OCI-LY7 (cell line): Measurements from ENCODE around the gene ZSCAN2. TPM values are rescaled to one million over a fixed set of nuclear protein-coding genes. Genes with fewer than 3 reads are reported as not detected.

ENCODE experiments used
- BruUV-seq: library from RNA; stranded (reverse); fragments of 400-500 nt; replicated peaks from 2 replicates; lab custom pipeline; 2021; lab: Mats Ljungman, UMichigan
- CTCF ChIA-PET: fragments of 300-600 bp; sonication (Branson Sonifier 250); formaldehyde crosslinking; loops from one replicate; lab custom pipeline; 2022; ENCODE audit warnings: antibody characterized with exemption; ENCODE audit not compliant: unreplicated experiment; lab: Charles Lee
- POLR2A ChIA-PET: fragments of 300-600 bp; sonication (Branson Sonifier 250); formaldehyde crosslinking; loops from one replicate; lab custom pipeline; 2022; ENCODE audit warnings: antibody characterized with exemption; lab: Charles Lee
- DNase-seq: peaks from one replicate; pipeline ENCODE4 v3.0.0-alpha.2; 2015; ENCODE audit warnings: low spot score
- H2AFZ ChIP-seq: fragments of 200-600 bp; sonication (generic), shearing (Covaris generic); 2 replicates; pipeline ENCODE4 v1.6.1; 2014; ENCODE audit warnings: mild to moderate bottlenecking, antibody characterized with exemption, low read length, moderate library complexity
- H3K27ac ChIP-seq: fragments of 200-600 bp; sonication (generic); 2 replicates; pipeline ENCODE4 v1.5.1; 2014; ENCODE audit warnings: mixed run types, low read depth, mild to moderate bottlenecking, moderate library complexity, low read length, inconsistent platforms; ENCODE audit not compliant: poor library complexity, severe bottlenecking
- H3K36me3 ChIP-seq: fragments of 200-600 bp; sonication (generic); 2 replicates; pipeline ENCODE4 v1.6.1; 2014; ENCODE audit warnings: mild to moderate bottlenecking, antibody characterized with exemption, low read length, moderate library complexity, mixed read lengths; ENCODE audit not compliant: insufficient read depth
- H3K4me1 ChIP-seq: fragments of 200-600 bp; sonication (generic); 2 replicates; pipeline ENCODE4 v1.5.1; 2014; ENCODE audit warnings: mild to moderate bottlenecking, low read length; ENCODE audit not compliant: insufficient read depth, poor library complexity, severe bottlenecking
- H3K4me2 ChIP-seq: fragments of 200-600 bp; sonication (generic); 2 replicates; pipeline ENCODE4 v1.6.1; 2014; ENCODE audit warnings: mild to moderate bottlenecking, low read length
- H3K4me3 ChIP-seq: fragments of 200-600 bp; sonication (generic); 2 replicates; pipeline ENCODE4 v1.5.1; 2014; ENCODE audit warnings: mild to moderate bottlenecking, low read depth, low read length; ENCODE audit not compliant: poor library complexity, severe bottlenecking
- H3K79me2 ChIP-seq: fragments of 200-600 bp; sonication (generic); 2 replicates; pipeline ENCODE4 v1.6.1; 2016; ENCODE audit warnings: low read depth, mild to moderate bottlenecking, low read length, moderate library complexity, mixed read lengths; ENCODE audit not compliant: insufficient read depth
- H3K9me2 ChIP-seq: fragments of 200-600 bp; sonication (generic); 2 replicates; pipeline ENCODE4 v1.6.1; 2016; ENCODE audit warnings: mild to moderate bottlenecking, low read length, mixed read lengths; ENCODE audit not compliant: insufficient read depth
- H3K9me3 ChIP-seq: fragments of 200-600 bp; sonication (generic); 2 replicates; pipeline ENCODE4 v1.6.1; 2014; ENCODE audit warnings: mild to moderate bottlenecking, mixed run types, low read length, mixed read lengths
- H4K20me1 ChIP-seq: fragments of 200-600 bp; sonication (generic); 2 replicates; pipeline ENCODE4 v1.6.1; 2014; ENCODE audit warnings: mild to moderate bottlenecking, antibody characterized with exemption, low read length, moderate library complexity, mixed read lengths; ENCODE audit not compliant: insufficient read depth
- CTCF ChIP-seq: fragments of 200-600 bp; sonication (generic); conservative IDR thresholded peaks from 2 replicates; pipeline ENCODE4 v1.5.1; 2014; ENCODE audit warnings: mild to moderate bottlenecking, antibody characterized with exemption, low read length, moderate library complexity, mixed read lengths
- EZH2phosphoT487 ChIP-seq: fragments of 200-600 bp; sonication (generic); IDR thresholded peaks from 2 replicates; pipeline ENCODE4 v1.6.1; 2018; ENCODE audit warnings: low read depth, borderline replicate concordance, mild to moderate bottlenecking, mixed run types, antibody characterized with exemption, low read length, moderate library complexity, mixed read lengths
- intact Hi-C: fragments of 100-400 bp; cut with micrococcal nuclease; formaldehyde crosslinking; loops from one replicate; pipeline ENCODE4 v1.10.0; 2022; ENCODE audit not compliant: unreplicated experiment
- total RNA-seq, 2 experiments: library from RNA; depleted of rRNA in 1 of 2; stranded (reverse); fragments of >200 nt in 1 of 2; shearing (Covaris generic) in 1 of 2; gene quantifications; 2 replicates each; pipeline ENCODE4 v1.2.3, GENCODE V29; 2014 to 2022

Gene ZSCAN2
- total RNA-seq, 2 experiments from 2014 or later: 12.0 to 12.4 TPM

GRCh38 chr15:84661001-84661400, 60.2 kb downstream of the ZSCAN2 start:
- H3K9me2 ChIP-seq: no peaks in the 10 kb centered on the region
- no peaks in the 10 kb centered on the region for H3K9me3 ChIP-seq
- no peak overlapping the region for H3K4me3 ChIP-seq
- BruUV-seq: no TSS peak
- no peaks in the 10 kb centered on the region for H3K79me2 ChIP-seq
- H4K20me1 ChIP-seq: no peaks in the 10 kb centered on the region
- intact Hi-C loops: no loop called here
- DNase-seq: no peak
- no peak for TF ChIP-seq CTCF
- no peak for TF ChIP-seq EZH2phosphoT487
- H3K36me3 ChIP-seq: peaks cover 13% of the 10 kb centered on the region; the same call in 1 of the 2 replicates
- H3K4me2 ChIP-seq: no peak overlapping the region
- POLR2A ChIA-PET: interaction anchor here (0.6 to 1.2 kb wide), 4 partner anchors 9 to 75 kb away, joined by 3 to 8 read pairs (median 4); no protein-coding TSS in a partner anchor
- H2AFZ ChIP-seq: no peak overlapping the region
- no peak overlapping the region for H3K27ac ChIP-seq
- CTCF ChIA-PET: no interaction called here
- H3K4me1 ChIP-seq: peaks cover 33% of the 10 kb centered on the region

- intact Hi-C loops: no loop called here
- DNase-seq: no peak
- Histone ChIP-seq H3K4me1 (no peaks in the 10 kb centered on the region), H3K9me2 (no peaks in the 10 kb centered on the region), H4K20me1 (no peaks in the 10 kb centered on the region), H3K9me3 (no peaks in the 10 kb centered on the region), H3K79me2 (no peaks in the 10 kb centered on the region), H3K4me3 (no peak overlapping the region), H2AFZ (no peak overlapping the region), H3K4me2 (no peak overlapping the region), H3K27ac (no peak overlapping the region), H3K36me3 (peaks cover 57% of the 10 kb centered on the region)
- ChIA-PET POLR2A (interaction anchor here (0.6 to 1.1 kb wide), 2 partner anchors 11 to 25 kb away, joined by 3 to 4 read pairs; no protein-coding TSS in a partner anchor), CTCF (no interaction called here)
- no TSS peak for BruUV-seq
- TF ChIP-seq CTCF (no peak), EZH2phosphoT487 (no peak)
These were observed 65.6 kb downstream of the ZSCAN2 start for GRCh38 chr15:84666373-84666772.

- no TSS peak for BruUV-seq
- no peaks in the 10 kb centered on the region for H4K20me1 ChIP-seq
- no peak overlapping the region for H2AFZ ChIP-seq
- no peaks in the 10 kb centered on the region for H3K79me2 ChIP-seq
- H3K36me3 ChIP-seq: peaks cover 60% of the 10 kb centered on the region
- intact Hi-C loops: no loop called here
- ChIA-PET CTCF (no interaction called here), POLR2A (no interaction called here)
- no peaks in the 10 kb centered on the region for H3K4me1 ChIP-seq
- DNase-seq: no peak
- H3K9me3 ChIP-seq: no peaks in the 10 kb centered on the region
- no peak overlapping the region for H3K4me2 ChIP-seq
- TF ChIP-seq EZH2phosphoT487: no peak
- TF ChIP-seq CTCF: no peak
- no peak overlapping the region for H3K4me3 ChIP-seq
- H3K9me2 ChIP-seq: no peaks in the 10 kb centered on the region
- H3K27ac ChIP-seq: no peak overlapping the region
These were observed 67.6 kb downstream of the ZSCAN2 start for GRCh38 chr15:84668221-84668982.
